Measurements from ENCODE around the gene BID.

BID gene

DNA sequence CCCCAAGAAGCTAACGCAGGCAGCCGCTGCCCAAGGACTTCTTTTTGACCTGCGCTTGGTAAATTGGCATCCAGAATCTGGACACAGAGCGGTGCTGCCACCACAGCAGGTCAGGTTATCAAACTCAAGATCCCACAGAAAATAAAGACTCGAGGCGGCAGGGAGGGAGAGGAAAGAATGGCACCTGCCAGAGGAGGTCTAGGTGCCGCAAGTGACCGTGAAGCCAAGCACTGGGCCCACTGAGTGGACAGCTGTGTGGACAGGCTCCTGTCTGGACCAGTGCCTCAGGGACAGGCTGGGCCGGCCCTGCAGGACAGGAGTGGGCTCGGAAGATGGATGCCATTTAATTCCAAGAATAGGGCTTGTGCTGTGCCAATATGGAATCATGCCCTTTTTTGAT, 27.4 kb downstream of the BID start:
- TF ChIP-seq, protein P1, sequence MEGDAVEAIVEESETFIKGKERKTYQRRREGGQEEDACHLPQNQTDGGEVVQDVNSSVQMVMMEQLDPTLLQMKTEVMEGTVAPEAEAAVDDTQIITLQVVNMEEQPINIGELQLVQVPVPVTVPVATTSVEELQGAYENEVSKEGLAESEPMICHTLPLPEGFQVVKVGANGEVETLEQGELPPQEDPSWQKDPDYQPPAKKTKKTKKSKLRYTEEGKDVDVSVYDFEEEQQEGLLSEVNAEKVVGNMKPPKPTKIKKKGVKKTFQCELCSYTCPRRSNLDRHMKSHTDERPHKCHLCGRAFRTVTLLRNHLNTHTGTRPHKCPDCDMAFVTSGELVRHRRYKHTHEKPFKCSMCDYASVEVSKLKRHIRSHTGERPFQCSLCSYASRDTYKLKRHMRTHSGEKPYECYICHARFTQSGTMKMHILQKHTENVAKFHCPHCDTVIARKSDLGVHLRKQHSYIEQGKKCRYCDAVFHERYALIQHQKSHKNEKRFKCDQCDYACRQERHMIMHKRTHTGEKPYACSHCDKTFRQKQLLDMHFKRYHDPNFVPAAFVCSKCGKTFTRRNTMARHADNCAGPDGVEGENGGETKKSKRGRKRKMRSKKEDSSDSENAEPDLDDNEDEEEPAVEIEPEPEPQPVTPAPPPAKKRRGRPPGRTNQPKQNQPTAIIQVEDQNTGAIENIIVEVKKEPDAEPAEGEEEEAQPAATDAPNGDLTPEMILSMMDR (IDR thresholded peaks at IDR 0.05; ENCODE audit: control extremely low read depth, extremely low read depth, low read depth, missing control alignments): no peak
- POLR2A ChIA-PET: no interaction called here
- CTCF ChIA-PET: no interaction called here
- DNase-seq (ENCODE audit: extremely low spot score): no peak

DNA sequence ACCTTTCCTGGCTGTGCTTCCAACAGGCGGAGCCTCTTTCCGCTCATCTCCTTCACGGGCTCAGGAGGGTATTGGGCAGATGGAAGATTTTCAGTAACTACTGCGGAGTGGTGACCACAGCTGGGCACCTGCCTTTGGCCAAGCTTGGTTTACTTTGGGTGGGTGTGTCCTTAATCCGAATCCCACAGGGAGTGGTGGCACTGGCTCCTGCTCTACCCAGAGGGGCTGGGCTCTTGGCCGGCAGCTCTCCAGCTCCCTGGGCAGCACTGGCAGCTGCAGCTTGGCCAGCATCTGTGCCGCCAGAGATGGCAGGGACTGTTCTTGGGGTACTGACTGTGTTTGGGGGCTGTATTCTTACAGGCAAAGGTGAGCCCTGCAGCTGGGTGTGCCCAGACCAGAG, 29.8 kb downstream of the BID start:
- TF ChIP-seq, protein P1 (IDR thresholded peaks at IDR 0.05; ENCODE audit: control extremely low read depth, extremely low read depth, low read depth, missing control alignments): no peak
- ChIA-PET POLR2A (no interaction called here), CTCF (interaction anchor here (0.8 to 8.4 kb wide), 14 partner anchors 7 to 333 kb away, joined by 4 to 72 read pairs (median 30); partner anchors contain the start of gene PEX26)

DNA sequence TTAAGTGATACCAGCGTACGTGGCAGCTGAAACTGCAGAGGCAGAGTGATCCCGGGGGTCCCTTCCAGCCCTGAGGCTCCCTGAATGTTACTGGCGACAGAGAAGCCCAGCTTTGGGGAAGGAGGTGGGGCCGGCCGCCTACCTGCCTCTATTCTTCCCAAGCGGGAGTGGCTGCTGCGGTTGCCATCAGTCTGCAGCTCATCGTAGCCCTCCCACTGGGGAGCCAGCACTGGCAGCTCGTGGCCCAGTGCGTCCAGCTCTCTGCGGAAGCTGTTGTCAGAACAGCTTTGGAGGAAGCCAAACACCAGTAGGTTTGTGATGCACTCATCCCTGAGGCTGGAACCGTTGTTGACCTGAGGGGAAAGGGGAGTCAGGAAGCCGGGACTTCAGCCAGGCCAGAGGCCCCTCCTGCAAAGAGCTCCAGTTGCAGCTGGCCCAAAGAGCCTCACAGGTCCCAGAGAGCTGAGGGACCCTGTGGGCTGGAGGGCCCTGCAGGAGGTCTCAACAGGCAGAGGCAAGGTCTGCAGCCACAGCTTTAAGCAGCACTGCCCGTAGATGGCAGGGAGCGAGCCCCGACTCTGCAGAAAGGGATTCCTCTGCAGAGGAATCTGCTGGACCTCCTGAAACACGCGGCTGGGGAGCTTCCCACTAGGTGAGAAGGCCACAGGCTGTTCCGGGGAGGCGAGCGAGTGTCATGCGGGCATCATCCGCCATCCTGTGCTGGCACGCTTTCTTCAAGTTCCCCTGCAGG, 30.4 kb downstream of the BID start:
- POLR2A ChIA-PET: no interaction called here
- CTCF ChIA-PET: interaction anchor here (0.8 to 8.4 kb wide), 20 partner anchors 8 to 333 kb away, joined by 3 to 72 read pairs (median 24); partner anchors contain the start of genes BID and PEX26
- no peak for DNase-seq (ENCODE audit: extremely low spot score)
- TF ChIP-seq, protein P1 (IDR thresholded peaks at IDR 0.05; ENCODE audit: control extremely low read depth, extremely low read depth, low read depth, missing control alignments): no peak

More for the DNA sequence above, 29.8 kb downstream of the BID start:
- no peak for DNase-seq (ENCODE audit: extremely low spot score)

DNA sequence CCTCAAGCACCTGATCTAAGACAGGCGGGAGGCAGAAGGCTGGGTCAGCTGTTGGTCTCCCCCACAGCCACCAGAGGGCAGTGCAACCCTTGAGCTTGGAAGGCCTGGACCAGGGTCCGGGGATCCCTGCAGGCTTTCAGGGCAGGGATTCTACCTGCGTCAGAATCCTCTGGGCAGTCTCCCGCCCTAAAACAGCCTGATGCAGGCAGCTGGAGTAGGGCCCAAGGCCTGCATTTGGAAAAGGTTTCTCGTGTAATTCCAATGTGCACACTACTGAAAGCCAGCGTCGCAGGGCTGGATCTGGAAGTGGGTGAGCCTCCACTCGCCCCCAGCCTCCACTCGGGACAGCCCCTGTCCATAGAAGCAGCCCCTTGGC, 31.8 kb downstream of the BID start:
- ChIA-PET CTCF (interaction anchor here (0.6 to 8.4 kb wide), 40 partner anchors 8 to 374 kb away, joined by 3 to 72 read pairs (median 6); partner anchors contain the start of genes BID, MICAL3 and PEX26), POLR2A (interaction anchor here (0.6 kb wide), 1 partner anchor 353 kb away, joined by 3 read pairs; no protein-coding TSS in a partner anchor)
- TF ChIP-seq, protein P1 (IDR thresholded peaks at IDR 0.05; ENCODE audit: control extremely low read depth, extremely low read depth, low read depth, missing control alignments): peak; percentile 87
- peak; percentile 92 for DNase-seq (ENCODE audit: extremely low spot score)

DNA sequence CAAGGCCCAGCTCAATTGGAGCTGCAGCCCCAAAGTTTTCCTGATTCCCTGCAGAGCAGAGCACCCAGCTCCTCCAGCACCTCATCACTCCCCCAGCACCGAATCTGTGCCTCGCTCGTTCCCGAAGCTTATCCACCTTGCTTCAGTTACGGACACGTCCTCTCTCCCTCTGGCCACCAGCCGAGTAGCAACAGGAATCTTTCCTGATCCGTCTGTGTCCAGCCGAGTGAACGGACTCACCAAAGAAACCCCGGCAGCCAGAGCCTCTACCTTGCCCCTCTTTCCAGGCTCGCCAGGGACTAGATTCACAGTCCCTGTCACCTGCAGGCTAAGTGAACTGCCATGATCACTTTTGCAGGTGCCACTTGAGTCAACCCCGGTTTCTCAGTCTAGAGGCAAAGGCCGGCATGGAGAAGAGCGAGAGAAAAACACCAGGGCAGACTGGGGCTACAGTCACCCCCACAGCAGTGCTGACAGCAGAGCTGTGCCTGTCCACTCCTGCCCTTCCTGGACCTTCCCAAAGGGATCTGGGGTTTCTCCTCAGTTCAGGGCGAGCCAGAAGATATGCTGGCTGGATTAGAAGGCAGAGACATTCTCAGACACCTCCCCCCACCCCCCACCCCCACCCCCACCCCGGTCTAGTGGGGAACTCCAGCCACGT, 32.3 kb downstream of the BID start:
- no peak for DNase-seq (ENCODE audit: extremely low spot score)
- TF ChIP-seq, protein P1 (IDR thresholded peaks at IDR 0.05; ENCODE audit: control extremely low read depth, extremely low read depth, low read depth, missing control alignments): no peak
- CTCF ChIA-PET: interaction anchor here (0.6 to 8.4 kb wide), 37 partner anchors 8 to 375 kb away, joined by 3 to 72 read pairs (median 6); partner anchors contain the start of genes BID, MICAL3 and PEX26
- POLR2A ChIA-PET: interaction anchor here (0.5 to 0.6 kb wide), 3 partner anchors 53 to 353 kb away, joined by 3 to 4 read pairs (median 3); no protein-coding TSS in a partner anchor

DNA sequence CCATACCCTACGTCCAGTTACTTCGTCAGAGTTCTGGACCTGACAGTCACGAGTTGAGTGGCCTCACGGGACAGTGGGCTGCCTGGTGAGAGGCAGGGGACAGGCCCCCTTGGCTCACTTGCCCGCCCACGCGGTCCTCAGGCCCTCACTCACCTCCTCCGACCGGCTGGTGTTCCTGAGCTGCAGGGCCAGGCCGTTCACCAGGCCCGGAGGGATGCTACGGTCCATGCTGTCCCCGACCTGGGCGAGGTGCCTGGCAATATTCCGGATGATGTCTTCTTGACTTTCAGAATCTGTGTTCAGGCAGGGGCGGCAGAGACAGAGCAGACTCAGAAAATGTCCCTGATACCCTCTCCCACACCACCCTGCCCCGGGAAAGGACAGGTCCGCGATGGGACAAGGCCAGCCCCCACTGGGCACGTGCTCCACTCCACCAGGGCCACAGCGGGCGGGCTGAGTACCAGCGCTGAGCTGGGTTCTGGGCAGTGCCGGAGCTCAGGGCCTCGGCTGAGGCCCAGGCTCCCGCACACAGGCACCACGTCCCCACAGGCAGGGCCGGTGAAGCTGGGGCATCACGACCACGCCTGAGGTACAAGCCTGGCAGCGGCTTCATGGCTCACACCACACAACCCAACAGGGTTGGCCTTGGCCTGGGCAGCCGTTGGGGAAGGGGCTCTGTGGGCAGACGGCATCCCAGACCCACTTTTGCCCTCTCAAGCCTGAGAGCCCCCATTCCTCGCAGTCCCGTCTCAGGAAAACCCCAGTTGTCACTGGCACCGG, 34.9 kb downstream of the BID start:
- ChIA-PET CTCF (interaction anchor here (1.0 to 8.4 kb wide), 5 partner anchors 29 to 338 kb away, joined by 3 to 66 read pairs (median 30); partner anchors contain the start of genes BID and PEX26), POLR2A (no interaction called here)
- DNase-seq (ENCODE audit: extremely low spot score): no peak
- TF ChIP-seq, protein P1 (IDR thresholded peaks at IDR 0.05; ENCODE audit: control extremely low read depth, extremely low read depth, low read depth, missing control alignments): no peak

Data from GM10248 (cell line).